ENCODE measurements around the gene LRRK1. TPM values are rescaled to one million over a fixed set of nuclear protein-coding genes. Genes with fewer than 3 reads are reported as not detected.

The LRRK1 gene
- polyA plus RNA-seq, 1 donor (not counting 4 experiments of a cell fraction or from before 2014, with no cell fraction given): 6.2 TPM

- Histone ChIP-seq H3K27ac (ENCODE audit: control insufficient read depth, insufficient read depth, low read length) (no peak overlapping the region), H3K4me2 (ENCODE audit: control insufficient read depth, extremely low read depth, insufficient read depth, low read depth, low read length) (no peak overlapping the region), H3K27me3 (ENCODE audit: control insufficient read depth, extremely low read depth, insufficient read depth, low read length) (no peaks in the 10 kb centered on the region), H3K4me1 (ENCODE audit: control insufficient read depth, extremely low read depth, insufficient read depth, low read length) (no peaks in the 10 kb centered on the region), H3K9ac (ENCODE audit: control insufficient read depth, extremely low read depth, insufficient read depth, low read length) (no peak overlapping the region), H3K4me3 (ENCODE audit: control insufficient read depth in 2 of 3, extremely low read depth in 1 of 3, insufficient read depth in 2 of 3, low read depth in 1 of 3, low read length in 3 of 3) (no peak overlapping the region), H4K20me1 (ENCODE audit: control insufficient read depth, extremely low read depth, insufficient read depth, low read length) (no peaks in the 10 kb centered on the region), H3K9me1 (ENCODE audit: control insufficient read depth, extremely low read depth, insufficient read depth, low read length) (no peaks in the 10 kb centered on the region), H3K36me3 (ENCODE audit: control insufficient read depth in 2 of 2, extremely low read depth in 1 of 2, insufficient read depth in 2 of 2, low read length in 2 of 2) (peaks cover 14 to 15% of the 10 kb centered on the region in 2 experiments), H2AFZ (ENCODE audit: control insufficient read depth, low read length) (no peak overlapping the region), H3K9me3 (ENCODE audit: control insufficient read depth, low read depth, low read length) (no peaks in the 10 kb centered on the region), H3K79me2 (ENCODE audit: control insufficient read depth, insufficient read depth, low read length) (no peaks in the 10 kb centered on the region)
- TF ChIP-seq EZH2 (IDR thresholded peaks at IDR 0.05; ENCODE audit: low read length) (no peak), CTCF (optimal IDR thresholded peaks at IDR 0.05 in 1 of 3, IDR thresholded peaks at IDR 0.05 in 1 of 3, conservative IDR thresholded peaks at IDR 0.05 in 1 of 3; ENCODE audit: extremely low read depth in 1 of 3, insufficient read depth in 2 of 3, low read length in 3 of 3) (no peak)
- FAIRE-seq: no peak
- DNase-seq (ENCODE audit: low read depth, low spot score): no peak
- dilution Hi-C loops (cut with MboI; ENCODE audit: extremely low pct_ligation_motif_present, low sequenced_read_pairs): no loop called here
Observed at GRCh38 chr15:101048176-101048575, 129.0 kb downstream of the LRRK1 start.

- Histone ChIP-seq H3K9me1 (ENCODE audit: control insufficient read depth, extremely low read depth, insufficient read depth, low read length) (no peaks in the 10 kb centered on the region), H3K79me2 (ENCODE audit: control insufficient read depth, insufficient read depth, low read length) (no peaks in the 10 kb centered on the region), H3K4me1 (ENCODE audit: control insufficient read depth, extremely low read depth, insufficient read depth, low read length) (no peaks in the 10 kb centered on the region), H3K27ac (ENCODE audit: control insufficient read depth, insufficient read depth, low read length) (no peak overlapping the region), H3K4me3 (ENCODE audit: control insufficient read depth in 2 of 3, extremely low read depth in 1 of 3, insufficient read depth in 2 of 3, low read depth in 1 of 3, low read length in 3 of 3) (no peak overlapping the region), H4K20me1 (ENCODE audit: control insufficient read depth, extremely low read depth, insufficient read depth, low read length) (no peaks in the 10 kb centered on the region), H3K36me3 (ENCODE audit: control insufficient read depth in 2 of 2, extremely low read depth in 1 of 2, insufficient read depth in 2 of 2, low read length in 2 of 2) (peaks cover 14 to 15% of the 10 kb centered on the region in 2 experiments), H3K27me3 (ENCODE audit: control insufficient read depth, extremely low read depth, insufficient read depth, low read length) (no peaks in the 10 kb centered on the region), H2AFZ (ENCODE audit: control insufficient read depth, low read length) (no peak overlapping the region), H3K4me2 (ENCODE audit: control insufficient read depth, extremely low read depth, insufficient read depth, low read depth, low read length) (no peak overlapping the region), H3K9me3 (ENCODE audit: control insufficient read depth, low read depth, low read length) (no peaks in the 10 kb centered on the region), H3K9ac (ENCODE audit: control insufficient read depth, extremely low read depth, insufficient read depth, low read length) (no peak overlapping the region)
- no peak for DNase-seq (ENCODE audit: low read depth, low spot score)
- dilution Hi-C loops (cut with MboI; ENCODE audit: extremely low pct_ligation_motif_present, low sequenced_read_pairs): no loop called here
- TF ChIP-seq CTCF (optimal IDR thresholded peaks at IDR 0.05 in 1 of 3, IDR thresholded peaks at IDR 0.05 in 1 of 3, conservative IDR thresholded peaks at IDR 0.05 in 1 of 3; ENCODE audit: extremely low read depth in 1 of 3, insufficient read depth in 2 of 3, low read length in 3 of 3) (no peak), EZH2 (IDR thresholded peaks at IDR 0.05; ENCODE audit: low read length) (no peak)
- no peak for FAIRE-seq
Observed at GRCh38 chr15:101048581-101049030, 129.4 kb downstream of the LRRK1 start.
